SK-N-SH (cell line): ENCODE data around the gene MAP3K9. TPM values are rescaled to one million over a fixed set of nuclear protein-coding genes. Genes with fewer than 3 reads are reported as not detected.

Source experiments
- CTCF ChIA-PET: fragments of 300-600, 350-600 bp; formaldehyde crosslinking; extraction: SDS; loops from one replicate; lab custom pipeline; 2021; lab: Yijun Ruan, JAX
- POLR2A ChIA-PET: fragments of 350-600 bp; sonication (Branson Sonifier 250); formaldehyde crosslinking; extraction: SDS; loops from one replicate; lab custom pipeline; 2020; ENCODE audit warnings: antibody characterized with exemption, inconsistent platforms; lab: Yijun Ruan, JAX
- DNase-seq: peaks from one replicate; pipeline ENCODE4 v3.0.0; 2012
- H2AFZ ChIP-seq: fragments of 200-600 bp; sonication (generic); 2 replicates; pipeline ENCODE4 v1.8.1; 2016; ENCODE audit warnings: antibody characterized with exemption, mild to moderate bottlenecking, low read depth
- H3F3A ChIP-seq: fragments of 200-600 bp; sonication (generic); replicated peaks from 2 replicates; pipeline ENCODE3; 2016; ENCODE audit warnings: antibody characterized with exemption, mild to moderate bottlenecking; ENCODE audit not compliant: insufficient read depth
- H3K27ac ChIP-seq, 2 experiments: fragments of 200-500 bp in 1 of 2; fragments of 200-600 bp in 1 of 2; sonication (Bioruptor generic) in 1 of 2; sonication (generic), shearing (Covaris generic) in 1 of 2; 2 replicates each; pipeline versions ENCODE4 v1.5.1 to v1.6.1; 2014 to 2016; ENCODE audit warnings: low read depth in 2 of 2, inconsistent platforms in 1 of 2, low read length in 1 of 2, mild to moderate bottlenecking in 1 of 2, mixed read lengths in 1 of 2
- H3K27me3 ChIP-seq: fragments of 200-600 bp; sonication (generic), shearing (Covaris generic); 2 replicates; pipeline ENCODE4 v1.6.1; 2016; ENCODE audit warnings: mixed run types; ENCODE audit not compliant: insufficient read depth
- H3K36me3 ChIP-seq, 2 experiments: fragments of 200-500 bp in 1 of 2; fragments of 200-600 bp in 1 of 2; sonication (Bioruptor generic) in 1 of 2; sonication (generic) in 1 of 2; replicated peaks in 1 of 2; 2 replicates each; pipeline versions ENCODE3 to v1.5.1; 2014 to 2016; ENCODE audit warnings: low read length in 1 of 2, mild to moderate bottlenecking in 1 of 2; ENCODE audit not compliant: insufficient read depth in 2 of 2, control insufficient read depth in 1 of 2
- H3K4me1 ChIP-seq, 2 experiments: fragments of 200-500 bp in 1 of 2; fragments of 200-600 bp in 1 of 2; sonication (Bioruptor generic) in 1 of 2; sonication (generic), shearing (Covaris generic) in 1 of 2; 2 replicates each; pipeline versions ENCODE4 v1.5.1 to v1.6.1; 2014 to 2016; ENCODE audit warnings: low read depth in 1 of 2, low read length in 1 of 2, mixed run types in 1 of 2; ENCODE audit not compliant: insufficient read depth in 2 of 2, control insufficient read depth in 1 of 2
- H3K4me2 ChIP-seq: fragments of 200-600 bp; sonication (generic), shearing (Covaris generic); 2 replicates; pipeline ENCODE4 v1.6.1; 2017; ENCODE audit warnings: mixed run types
- H3K4me3 ChIP-seq, 2 experiments: fragments of 200-500 bp in 1 of 2; fragments of 200-600 bp in 1 of 2; sonication (Bioruptor generic) in 1 of 2; sonication (generic), shearing (Covaris generic) in 1 of 2; 2 replicates each; pipeline versions ENCODE4 v1.5.1 to v1.8.1; 2014 to 2016; ENCODE audit warnings: low read depth in 2 of 2, inconsistent platforms in 1 of 2, low read length in 1 of 2, mild to moderate bottlenecking in 1 of 2, mixed read lengths in 1 of 2, moderate library complexity in 1 of 2
- H3K79me2 ChIP-seq: fragments of 200-600 bp; sonication (generic); 2 replicates; pipeline ENCODE4 v1.8.1; 2017; ENCODE audit warnings: mild to moderate bottlenecking; ENCODE audit not compliant: insufficient read depth
- H3K9ac ChIP-seq: fragments of 200-600 bp; sonication (generic); 2 replicates; pipeline ENCODE4 v1.6.1; 2017; ENCODE audit warnings: mixed run types
- H3K9me2 ChIP-seq: fragments of 200-600 bp; sonication (generic); 2 replicates; pipeline ENCODE4 v1.6.1; 2017; ENCODE audit warnings: mixed run types
- H3K9me3 ChIP-seq: fragments of 200-600 bp; sonication (generic); 2 replicates; pipeline ENCODE4 v1.6.1; 2017; ENCODE audit warnings: mixed run types, mild to moderate bottlenecking, moderate library complexity
- H4K20me1 ChIP-seq: fragments of 200-600 bp; sonication (generic); 2 replicates; pipeline ENCODE4 v1.6.1; 2017; ENCODE audit warnings: mild to moderate bottlenecking, mixed run types; ENCODE audit not compliant: insufficient read depth
- ELF1 ChIP-seq: IDR thresholded peaks from 2 replicates; pipeline ENCODE4 v1.4.0; 2012
- EP300 ChIP-seq, 2 experiments: IDR thresholded peaks; 2 replicates each; pipeline versions ENCODE4 v1.4.0 to v1.6.1; 2012; ENCODE audit warnings: borderline replicate concordance in 1 of 2, low read depth in 1 of 2, low read length in 1 of 2
- GATA2 ChIP-seq: sonication (generic); formaldehyde crosslinking; IDR thresholded peaks from 2 replicates; pipeline ENCODE4 v1.5.0; 2020; ENCODE audit warnings: mild to moderate bottlenecking, missing genetic modification reagents
- JUND ChIP-seq: IDR thresholded peaks from 2 replicates; pipeline ENCODE4 v1.4.0; 2012
- NRF1 ChIP-seq: IDR thresholded peaks from 2 replicates; pipeline ENCODE4 v1.6.1; 2012; ENCODE audit warnings: low read depth, mild to moderate bottlenecking, low read length
- RAD21 ChIP-seq: IDR thresholded peaks from 2 replicates; pipeline ENCODE4 v1.6.1; 2012; ENCODE audit warnings: mild to moderate bottlenecking, low read length
- RCOR1 ChIP-seq: fragments of 150-350 bp; IDR thresholded peaks from 2 replicates; pipeline ENCODE4 v1.6.1; 2017; ENCODE audit warnings: antibody characterized with exemption, low read length
- RFX5 ChIP-seq: IDR thresholded peaks from 2 replicates; pipeline ENCODE4 v1.6.1; 2012; ENCODE audit warnings: mild to moderate bottlenecking, improper control_type of control experiment, low read length
- RXRA ChIP-seq: IDR thresholded peaks from 2 replicates; pipeline ENCODE4 v1.4.0; 2012; ENCODE audit warnings: low read depth, mild to moderate bottlenecking, borderline replicate concordance
- SIN3A ChIP-seq: IDR thresholded peaks from 2 replicates; pipeline ENCODE4 v1.6.1; 2012; ENCODE audit warnings: low read depth, mild to moderate bottlenecking, low read length, moderate library complexity, borderline replicate concordance
- SMC3 ChIP-seq: IDR thresholded peaks from 2 replicates; pipeline ENCODE4 v1.6.1; 2012; ENCODE audit warnings: low read depth, low read length, improper control_type of control experiment
- TAF1 ChIP-seq: IDR thresholded peaks from 2 replicates; pipeline ENCODE4 v1.6.1; 2012; ENCODE audit warnings: low read depth, mild to moderate bottlenecking, low read length, moderate library complexity, borderline replicate concordance
- TEAD4 ChIP-seq: IDR thresholded peaks from 2 replicates; pipeline ENCODE4 v1.4.0; 2012; ENCODE audit warnings: mild to moderate bottlenecking, borderline replicate concordance; ENCODE audit not compliant: insufficient read depth
- YY1 ChIP-seq: IDR thresholded peaks from 2 replicates; pipeline ENCODE4 v1.4.0; 2012; ENCODE audit warnings: low read depth, mild to moderate bottlenecking
- WGBS: methylation state at CpG from one replicate; pipeline ENCODE4 v1.1.6; 2017; ENCODE audit warnings: low lambda C conversion rate; 5-methylcytosine and 5-hydroxymethylcytosine counted together
- polyA plus RNA-seq, 3 experiments: library from polyadenylated mRNA; depleted of rRNA; stranded (reverse); fragments of >200 nt; gene quantifications; 2 replicates each; pipeline ENCODE4 v1.2.3, GENCODE V29; 2012
- TF ChIP-seq, protein P1 (sequence below): fragments of 150-350 bp; IDR thresholded peaks from 2 replicates; pipeline ENCODE4 v1.6.1; 2016; ENCODE audit warnings: mild to moderate bottlenecking, low read depth, low read length
- TF ChIP-seq, protein P2 (sequence below): IDR thresholded peaks from 2 replicates; pipeline ENCODE4 v1.6.1; 2012; ENCODE audit warnings: mild to moderate bottlenecking, low read depth, low read length, moderate library complexity
- TF ChIP-seq, protein P3 (sequence below): IDR thresholded peaks from 2 replicates; pipeline ENCODE4 v1.4.0; 2012; ENCODE audit warnings: low read depth

The MAP3K9 gene
- polyA plus RNA-seq, 1 of the 3 experiments (the other 2 are of a cell fraction), result 2.0 TPM

DNA sequence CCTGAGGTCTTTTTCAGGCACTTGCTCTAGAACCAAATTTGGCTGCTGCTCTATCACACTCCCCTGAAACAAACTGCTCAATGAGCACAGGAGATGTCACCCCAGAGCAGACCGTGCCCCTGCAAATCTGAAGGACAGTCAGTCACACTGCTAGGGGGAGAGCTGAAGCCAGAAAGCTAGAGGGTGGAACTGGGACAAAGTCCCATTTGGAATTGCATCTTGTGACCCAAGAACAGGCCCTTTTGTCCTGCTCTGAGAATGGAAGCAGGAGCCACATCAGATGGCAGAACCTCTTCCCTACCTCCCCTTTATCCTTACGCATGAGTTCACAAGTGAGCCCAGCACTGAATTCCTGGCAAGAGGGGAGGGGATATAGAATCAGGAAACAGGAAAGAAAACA is 64.7 kb downstream of the MAP3K9 start:
- no peak for DNase-seq
- peaks cover 6 to 19% of the 10 kb centered on the region in 2 experiments for H3K36me3 ChIP-seq
- H2AFZ ChIP-seq, result no peak overlapping the region
- no peaks in the 10 kb centered on the region for H3K9me2 ChIP-seq
- H3K4me3 ChIP-seq, result no peak overlapping the region
- H4K20me1 ChIP-seq, result no peaks in the 10 kb centered on the region
- no peaks in the 10 kb centered on the region for H3K4me1 ChIP-seq
- POLR2A ChIA-PET, result no interaction called here
- no peaks in the 10 kb centered on the region for H3K9me3 ChIP-seq
- H3K4me2 ChIP-seq, result no peak overlapping the region
- H3K9ac ChIP-seq, result no peak overlapping the region
- H3K79me2 ChIP-seq, result no peaks in the 10 kb centered on the region
- CTCF ChIA-PET, result interaction anchor here (1.2 to 2.1 kb wide), 2 partner anchors 73 to 77 kb away, joined by 3 to 5 read pairs; no protein-coding TSS in a partner anchor
- TF ChIP-seq GATA2 (CRISPR knock-in tag) (no peak), RFX5 (no peak), RXRA (no peak)
- TF ChIP-seq, protein P1, sequence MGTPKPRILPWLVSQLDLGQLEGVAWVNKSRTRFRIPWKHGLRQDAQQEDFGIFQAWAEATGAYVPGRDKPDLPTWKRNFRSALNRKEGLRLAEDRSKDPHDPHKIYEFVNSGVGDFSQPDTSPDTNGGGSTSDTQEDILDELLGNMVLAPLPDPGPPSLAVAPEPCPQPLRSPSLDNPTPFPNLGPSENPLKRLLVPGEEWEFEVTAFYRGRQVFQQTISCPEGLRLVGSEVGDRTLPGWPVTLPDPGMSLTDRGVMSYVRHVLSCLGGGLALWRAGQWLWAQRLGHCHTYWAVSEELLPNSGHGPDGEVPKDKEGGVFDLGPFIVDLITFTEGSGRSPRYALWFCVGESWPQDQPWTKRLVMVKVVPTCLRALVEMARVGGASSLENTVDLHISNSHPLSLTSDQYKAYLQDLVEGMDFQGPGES, result no peak
- TF ChIP-seq, protein P2, sequence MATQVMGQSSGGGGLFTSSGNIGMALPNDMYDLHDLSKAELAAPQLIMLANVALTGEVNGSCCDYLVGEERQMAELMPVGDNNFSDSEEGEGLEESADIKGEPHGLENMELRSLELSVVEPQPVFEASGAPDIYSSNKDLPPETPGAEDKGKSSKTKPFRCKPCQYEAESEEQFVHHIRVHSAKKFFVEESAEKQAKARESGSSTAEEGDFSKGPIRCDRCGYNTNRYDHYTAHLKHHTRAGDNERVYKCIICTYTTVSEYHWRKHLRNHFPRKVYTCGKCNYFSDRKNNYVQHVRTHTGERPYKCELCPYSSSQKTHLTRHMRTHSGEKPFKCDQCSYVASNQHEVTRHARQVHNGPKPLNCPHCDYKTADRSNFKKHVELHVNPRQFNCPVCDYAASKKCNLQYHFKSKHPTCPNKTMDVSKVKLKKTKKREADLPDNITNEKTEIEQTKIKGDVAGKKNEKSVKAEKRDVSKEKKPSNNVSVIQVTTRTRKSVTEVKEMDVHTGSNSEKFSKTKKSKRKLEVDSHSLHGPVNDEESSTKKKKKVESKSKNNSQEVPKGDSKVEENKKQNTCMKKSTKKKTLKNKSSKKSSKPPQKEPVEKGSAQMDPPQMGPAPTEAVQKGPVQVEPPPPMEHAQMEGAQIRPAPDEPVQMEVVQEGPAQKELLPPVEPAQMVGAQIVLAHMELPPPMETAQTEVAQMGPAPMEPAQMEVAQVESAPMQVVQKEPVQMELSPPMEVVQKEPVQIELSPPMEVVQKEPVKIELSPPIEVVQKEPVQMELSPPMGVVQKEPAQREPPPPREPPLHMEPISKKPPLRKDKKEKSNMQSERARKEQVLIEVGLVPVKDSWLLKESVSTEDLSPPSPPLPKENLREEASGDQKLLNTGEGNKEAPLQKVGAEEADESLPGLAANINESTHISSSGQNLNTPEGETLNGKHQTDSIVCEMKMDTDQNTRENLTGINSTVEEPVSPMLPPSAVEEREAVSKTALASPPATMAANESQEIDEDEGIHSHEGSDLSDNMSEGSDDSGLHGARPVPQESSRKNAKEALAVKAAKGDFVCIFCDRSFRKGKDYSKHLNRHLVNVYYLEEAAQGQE, result no peak
- 94% methylated on average over 2 of the region's 2 CpGs for WGBS
- H3K27me3 ChIP-seq, result no peaks in the 10 kb centered on the region
- no peak overlapping the region for H3K27ac ChIP-seq
- H3F3A ChIP-seq, result no peaks in the 10 kb centered on the region

DNA sequence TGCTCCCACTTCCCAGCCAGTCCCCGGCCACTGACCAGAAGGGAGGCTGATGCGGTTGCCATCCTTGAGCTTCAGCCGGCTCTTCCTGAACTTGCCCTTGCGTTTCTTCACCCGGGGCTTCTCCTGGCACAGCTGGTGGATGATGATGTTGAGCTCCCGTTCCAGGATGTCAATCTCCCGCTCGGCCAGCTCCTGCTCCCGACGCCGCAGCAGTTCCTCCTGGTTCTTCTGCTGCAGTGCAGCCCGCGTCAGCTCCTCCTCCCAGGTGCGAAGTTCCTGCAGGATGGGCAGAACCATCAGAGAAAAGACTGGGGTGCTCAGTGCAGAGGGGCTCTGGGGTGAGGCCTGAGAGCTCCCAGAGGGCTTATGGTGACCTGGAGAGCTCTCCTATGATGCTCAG is 67.0 kb downstream of the MAP3K9 start:
- CTCF ChIA-PET, result no interaction called here
- DNase-seq, result no peak
- no peaks in the 10 kb centered on the region for H3K9me2 ChIP-seq
- H3K79me2 ChIP-seq, result no peaks in the 10 kb centered on the region
- no peak overlapping the region for H3K4me3 ChIP-seq
- no peaks in the 10 kb centered on the region for H4K20me1 ChIP-seq
- TF ChIP-seq TEAD4, result no peak
- no peak for TF ChIP-seq NRF1
- TF ChIP-seq, protein P3, sequence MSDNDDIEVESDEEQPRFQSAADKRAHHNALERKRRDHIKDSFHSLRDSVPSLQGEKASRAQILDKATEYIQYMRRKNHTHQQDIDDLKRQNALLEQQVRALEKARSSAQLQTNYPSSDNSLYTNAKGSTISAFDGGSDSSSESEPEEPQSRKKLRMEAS, result no peak
- TF ChIP-seq YY1, result no peak
- no peak for TF ChIP-seq GATA2 (CRISPR knock-in tag)
- no peak for TF ChIP-seq JUND
- no peak for TF ChIP-seq RAD21
- TF ChIP-seq, protein P2, result no peak
- TF ChIP-seq EP300 (IDR thresholded peaks at IDR 0.05; ENCODE audit: borderline replicate concordance in 1 of 2, low read depth in 1 of 2, low read length in 1 of 2), result no peak
- no peak for TF ChIP-seq RCOR1
- TF ChIP-seq TAF1, result no peak
- TF ChIP-seq SIN3A, result no peak
- TF ChIP-seq SMC3, result no peak
- no peak for TF ChIP-seq ELF1
- POLR2A ChIA-PET, result no interaction called here
- H3K36me3 ChIP-seq, result peaks cover 0 to 18% of the 10 kb centered on the region in 2 experiments
- no peak overlapping the region for H3K9ac ChIP-seq
- no peaks in the 10 kb centered on the region for H3K4me1 ChIP-seq
- H3F3A ChIP-seq, result no peaks in the 10 kb centered on the region
- 95% methylated on average over 14 of the region's 14 CpGs for WGBS
- H3K27me3 ChIP-seq, result no peaks in the 10 kb centered on the region
- H3K9me3 ChIP-seq, result no peaks in the 10 kb centered on the region
- H3K27ac ChIP-seq, result no peak overlapping the region
- no peak overlapping the region for H2AFZ ChIP-seq
- no peak overlapping the region for H3K4me2 ChIP-seq
